ENCODE data around the gene ME3.

DNA sequence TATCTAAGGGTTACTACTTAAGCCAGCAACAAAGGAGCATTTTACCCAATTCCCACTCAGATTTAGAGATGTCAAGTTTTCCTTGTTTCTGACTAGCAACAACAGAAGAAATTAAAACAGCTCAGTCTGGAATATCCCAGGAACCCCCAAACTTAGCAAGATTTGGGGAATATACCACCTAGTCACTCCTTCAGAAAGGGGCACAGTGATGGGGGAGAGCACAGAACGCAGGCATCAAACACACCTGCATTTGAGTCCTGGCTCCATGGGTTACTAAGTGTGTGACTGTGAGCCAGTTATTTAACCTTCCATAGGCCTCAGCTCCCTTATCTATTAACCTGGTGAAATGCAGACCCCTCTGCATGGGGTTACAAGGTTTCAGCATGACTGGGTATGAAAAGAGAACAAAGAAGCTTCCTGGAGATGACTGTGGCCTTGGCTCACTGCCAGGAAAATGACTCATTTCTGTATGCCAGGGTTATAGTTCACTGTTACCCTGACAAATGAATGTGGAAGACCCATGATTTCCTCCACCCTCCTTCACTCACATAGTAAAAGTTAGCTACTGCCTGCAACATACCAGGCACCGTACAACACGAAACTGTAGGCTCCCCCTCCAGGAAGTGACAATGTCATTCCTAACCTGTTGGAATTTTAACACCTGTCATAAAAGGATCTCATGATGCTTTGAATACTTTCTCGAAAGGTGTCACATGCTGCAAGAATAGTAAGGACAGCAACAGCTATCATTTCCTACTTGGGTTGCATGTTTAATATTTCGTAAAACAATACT lies 79.6 kb downstream of the ME3 start:
- TF ChIP-seq, protein P1, sequence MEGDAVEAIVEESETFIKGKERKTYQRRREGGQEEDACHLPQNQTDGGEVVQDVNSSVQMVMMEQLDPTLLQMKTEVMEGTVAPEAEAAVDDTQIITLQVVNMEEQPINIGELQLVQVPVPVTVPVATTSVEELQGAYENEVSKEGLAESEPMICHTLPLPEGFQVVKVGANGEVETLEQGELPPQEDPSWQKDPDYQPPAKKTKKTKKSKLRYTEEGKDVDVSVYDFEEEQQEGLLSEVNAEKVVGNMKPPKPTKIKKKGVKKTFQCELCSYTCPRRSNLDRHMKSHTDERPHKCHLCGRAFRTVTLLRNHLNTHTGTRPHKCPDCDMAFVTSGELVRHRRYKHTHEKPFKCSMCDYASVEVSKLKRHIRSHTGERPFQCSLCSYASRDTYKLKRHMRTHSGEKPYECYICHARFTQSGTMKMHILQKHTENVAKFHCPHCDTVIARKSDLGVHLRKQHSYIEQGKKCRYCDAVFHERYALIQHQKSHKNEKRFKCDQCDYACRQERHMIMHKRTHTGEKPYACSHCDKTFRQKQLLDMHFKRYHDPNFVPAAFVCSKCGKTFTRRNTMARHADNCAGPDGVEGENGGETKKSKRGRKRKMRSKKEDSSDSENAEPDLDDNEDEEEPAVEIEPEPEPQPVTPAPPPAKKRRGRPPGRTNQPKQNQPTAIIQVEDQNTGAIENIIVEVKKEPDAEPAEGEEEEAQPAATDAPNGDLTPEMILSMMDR (IDR thresholded peaks at IDR 0.05): no peak
- no peak for TF ChIP-seq EZH2 (IDR thresholded peaks at IDR 0.05)
- no peak for TF ChIP-seq EZH2phosphoT487 (IDR thresholded peaks at IDR 0.05)

Data from neural progenitor cell (in vitro differentiated cells).